DMS 273 (cell line): ENCODE measurements around the gene ADAMTS13.
"Not testable (repeated sequence)": the region's sequence is repeated elsewhere in the genome, so short reads cannot be mapped to it uniquely, and the experiment has no call there.

Experiments used
- DNase-seq: peaks from one replicate; lab custom pipeline; 2025; ENCODE audit not compliant: unreplicated experiment; lab: John Stamatoyannopoulos, UW

The ADAMTS13 gene

DNA sequence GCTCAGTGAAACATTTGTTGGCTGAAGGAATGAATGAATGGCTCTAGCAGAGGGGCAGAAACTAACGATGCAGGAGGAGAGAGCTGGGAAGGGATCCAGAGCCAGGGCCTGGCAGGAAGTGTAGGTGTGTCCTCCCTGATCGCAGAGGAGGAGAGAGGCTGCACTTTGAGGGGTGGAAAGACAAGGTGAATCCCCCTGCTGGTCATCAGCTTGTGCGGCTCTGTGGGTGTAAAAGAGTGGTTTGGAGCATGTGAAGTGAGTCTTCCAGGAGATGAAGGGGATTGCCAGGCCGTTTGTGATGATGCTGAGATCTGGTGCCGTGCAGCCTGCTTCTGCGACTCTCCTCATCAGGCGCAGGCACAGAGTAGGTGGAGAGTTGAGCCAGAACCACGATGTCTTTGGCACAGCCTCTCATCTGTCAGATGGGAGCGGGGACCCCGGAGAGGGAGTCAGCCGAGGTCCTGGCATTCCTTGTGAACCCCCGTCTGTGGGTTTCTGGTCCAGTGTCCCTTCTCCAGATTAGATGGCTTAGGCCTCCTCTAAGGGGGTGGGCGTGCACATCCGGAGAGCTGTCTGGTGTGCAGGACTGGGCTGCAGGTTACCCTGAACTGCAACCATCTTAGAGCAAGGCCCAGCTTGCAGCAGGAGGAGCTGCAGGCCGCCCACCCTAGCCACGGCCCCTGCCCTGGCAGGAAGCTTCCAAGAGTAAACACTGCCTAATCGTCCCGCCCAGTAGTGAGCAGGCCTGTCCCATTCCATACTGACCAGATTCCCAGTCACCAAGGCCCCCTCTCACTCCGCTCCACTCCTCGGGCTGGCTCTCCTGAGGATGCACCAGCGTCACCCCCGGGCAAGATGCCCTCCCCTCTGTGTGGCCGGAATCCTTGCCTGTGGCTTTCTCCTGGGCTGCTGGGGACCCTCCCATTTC lies at the start of gene ADAMTS13:
ADAMTS13 (plus strand) TSS at position 753 of the 928 bp plus-strand sequence; CDS start at position 830, 77 bp downstream.
- peak; percentile 60 for DNase-seq

DNA sequence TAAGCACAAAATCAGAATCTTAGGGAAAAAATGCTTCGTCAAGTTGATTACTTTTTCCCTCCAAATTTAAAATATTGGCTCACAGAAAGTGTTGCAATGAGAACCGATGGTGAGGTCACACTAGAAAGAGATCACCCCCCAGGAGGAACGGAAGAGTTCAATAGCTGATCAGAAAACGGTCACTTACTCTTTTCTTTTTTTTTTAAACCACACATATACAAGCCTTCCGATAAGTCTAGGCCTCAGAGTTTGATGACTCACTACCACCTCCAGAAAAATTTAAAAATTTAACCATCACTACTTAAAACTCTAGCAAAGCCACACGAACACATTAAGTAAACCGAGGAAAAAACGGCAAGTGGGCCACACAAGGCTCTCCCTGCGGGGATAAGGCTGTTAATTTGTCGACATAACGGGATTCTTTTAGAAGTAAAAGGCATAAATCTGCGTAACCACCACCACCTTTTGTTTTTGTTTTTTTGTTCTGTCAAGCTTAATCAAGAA lies 47.5 kb upstream of the ADAMTS13 start:
- DNase-seq = no peak

DNA sequence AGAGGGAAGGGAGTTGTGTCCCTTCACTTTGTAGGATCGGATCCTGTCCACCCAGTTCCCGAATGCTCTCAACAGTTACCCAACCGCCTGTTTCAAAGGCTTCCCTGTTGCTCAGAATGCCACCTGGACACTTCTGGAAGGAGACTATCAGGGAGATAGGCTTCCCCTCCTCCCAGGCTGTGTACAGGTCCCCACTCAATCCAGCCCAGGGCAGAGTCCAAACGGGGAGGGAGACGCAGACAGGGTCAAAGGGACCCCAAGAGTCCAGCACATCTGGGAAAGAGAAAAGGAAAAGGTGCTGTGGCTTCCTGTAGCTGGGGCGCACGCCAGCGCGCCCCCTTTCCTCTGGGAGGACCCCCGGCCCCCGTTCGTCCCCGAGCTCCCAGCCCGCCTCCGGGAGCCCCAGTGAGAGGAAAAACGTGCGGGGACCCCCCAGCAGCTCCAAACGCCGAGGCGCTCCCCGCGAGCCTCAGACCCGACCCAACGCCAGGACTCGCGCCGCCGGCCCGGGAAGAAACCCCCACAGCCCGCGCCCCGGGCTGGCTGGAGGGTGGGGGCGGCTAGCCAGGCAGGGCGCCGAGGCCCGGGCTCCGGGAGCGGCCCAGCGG lies 46.9 kb upstream of the ADAMTS13 start:
- DNase-seq = peak; percentile 68

DNA sequence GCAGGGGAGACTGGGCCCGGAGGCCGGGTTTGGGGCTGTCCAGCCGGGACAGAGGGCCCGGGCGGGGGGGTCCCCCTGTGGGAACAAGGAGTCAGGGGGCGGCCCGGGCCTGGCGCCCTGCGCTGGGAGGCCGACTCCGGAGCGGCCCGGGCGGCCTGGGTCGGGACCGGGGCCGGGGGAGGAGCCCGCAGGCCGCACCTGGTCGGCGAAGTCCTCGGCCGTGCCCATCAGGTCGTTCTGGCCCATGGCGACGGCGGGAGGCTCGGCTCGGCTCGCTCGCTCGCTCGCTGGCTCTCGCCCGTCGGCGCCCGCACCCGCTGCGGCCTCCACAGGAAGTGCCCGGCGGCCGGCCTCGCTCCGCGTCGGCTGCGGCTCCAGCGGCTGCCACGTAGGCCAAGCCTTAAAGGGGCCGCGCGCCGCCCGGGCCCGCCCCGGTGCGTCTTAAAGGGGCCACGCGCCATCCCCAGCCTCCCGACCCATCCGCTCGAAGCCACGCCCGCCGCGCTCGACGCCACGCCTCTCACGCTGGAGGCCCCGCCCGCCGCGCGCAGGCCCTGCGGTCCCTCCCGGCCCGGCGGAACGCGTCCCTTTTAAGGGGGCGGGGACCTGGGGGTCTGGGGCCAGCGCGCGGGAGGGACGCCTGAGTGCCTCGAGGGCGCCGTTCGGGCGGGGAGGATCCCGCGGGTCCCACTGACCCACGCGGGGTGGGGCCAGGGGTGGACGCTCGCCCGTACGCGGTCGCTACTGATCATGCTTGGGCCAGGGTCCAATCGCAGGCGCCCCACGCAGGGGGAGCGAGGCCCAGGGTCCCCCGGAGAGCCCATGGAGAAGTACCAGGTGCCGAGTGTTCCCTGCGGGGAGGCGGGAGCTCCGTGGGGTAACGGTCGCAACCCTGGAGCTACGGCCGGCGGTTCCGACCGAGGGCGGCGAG lies 46.2 kb upstream of the ADAMTS13 start, which contains the start of the genes STKLD1 and SURF4:
STKLD1 (plus strand) TSS at position 643 of the 931 bp plus-strand sequence; CDS start at position 751, 108 bp downstream.
SURF4 (minus strand) TSS at position 337 of the 931 bp plus-strand sequence; CDS start at position 246, 91 bp downstream.
- DNase-seq = peak; percentile 98

DNA sequence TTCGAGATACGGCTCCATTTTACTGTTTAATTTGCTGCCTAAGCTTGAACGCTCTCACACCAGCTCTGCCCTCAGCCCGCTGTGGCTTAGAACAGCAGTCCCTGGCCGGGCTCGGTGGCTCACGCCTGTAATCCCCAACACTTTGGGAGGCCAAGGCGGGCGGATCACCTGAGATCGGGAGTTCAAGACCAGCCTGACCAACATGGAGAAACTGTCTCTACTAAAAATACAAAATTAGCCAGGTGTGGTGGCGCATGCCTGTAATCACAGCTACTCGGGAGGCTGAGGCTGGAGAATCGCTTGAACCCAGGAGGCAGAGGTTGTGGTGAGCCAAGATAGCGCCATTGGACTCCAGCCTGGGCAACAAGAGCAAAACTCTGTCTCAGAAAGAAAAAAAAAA lies 44.9 kb upstream of the ADAMTS13 start:
- not testable (repeated sequence) for DNase-seq

DNA sequence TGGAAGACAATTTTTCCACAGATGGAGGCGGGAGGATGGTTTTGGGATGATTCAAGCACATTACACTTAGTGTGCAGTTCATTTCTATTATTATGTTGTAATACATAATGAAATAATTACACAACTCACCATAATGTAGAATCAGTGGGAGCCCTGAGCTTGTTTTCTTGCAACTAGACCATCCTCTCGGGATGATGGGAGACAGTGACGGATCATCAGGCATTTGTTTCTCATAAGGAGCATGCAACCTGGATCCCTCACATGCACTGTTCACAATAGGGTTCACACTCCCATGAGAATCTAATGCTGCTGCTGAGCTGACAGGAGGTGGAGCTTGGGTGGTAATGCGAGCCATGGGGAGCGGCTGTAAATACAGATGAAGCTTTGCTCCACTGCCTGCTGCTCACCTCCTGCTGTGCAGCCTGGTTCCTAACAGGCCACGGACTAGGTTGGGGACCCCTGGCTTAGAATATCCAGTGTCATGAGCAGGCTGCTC lies 44.4 kb upstream of the ADAMTS13 start:
- DNase-seq = peak; percentile 55

DNA sequence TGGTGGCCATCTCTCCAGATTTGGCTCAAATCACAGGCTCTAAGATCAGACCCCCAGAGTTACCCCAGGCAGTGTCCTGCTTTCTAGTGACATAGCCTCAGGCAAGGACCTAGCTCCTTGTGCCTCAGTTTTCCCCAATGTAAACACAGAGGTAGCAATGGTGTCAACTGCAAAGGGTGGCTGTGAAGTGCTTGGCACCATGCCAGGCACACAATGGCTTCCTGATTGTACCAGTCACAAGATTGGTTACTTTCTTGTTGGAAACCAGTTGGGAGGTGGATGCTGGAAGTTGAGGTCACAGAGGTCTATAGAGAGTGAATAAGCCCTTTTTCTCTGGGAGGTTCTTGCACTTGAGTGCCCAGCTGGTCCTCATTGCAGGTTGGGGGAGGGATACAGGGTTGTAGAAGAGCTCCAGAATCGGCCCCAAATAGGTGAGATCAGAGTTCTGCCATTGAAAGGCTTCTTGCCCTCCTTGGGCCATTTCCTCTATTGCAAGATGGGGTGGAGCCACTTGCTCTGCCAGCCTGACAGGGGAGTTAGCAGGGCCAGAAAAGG lies 43.7 kb upstream of the ADAMTS13 start:
- DNase-seq = no peak

DNA sequence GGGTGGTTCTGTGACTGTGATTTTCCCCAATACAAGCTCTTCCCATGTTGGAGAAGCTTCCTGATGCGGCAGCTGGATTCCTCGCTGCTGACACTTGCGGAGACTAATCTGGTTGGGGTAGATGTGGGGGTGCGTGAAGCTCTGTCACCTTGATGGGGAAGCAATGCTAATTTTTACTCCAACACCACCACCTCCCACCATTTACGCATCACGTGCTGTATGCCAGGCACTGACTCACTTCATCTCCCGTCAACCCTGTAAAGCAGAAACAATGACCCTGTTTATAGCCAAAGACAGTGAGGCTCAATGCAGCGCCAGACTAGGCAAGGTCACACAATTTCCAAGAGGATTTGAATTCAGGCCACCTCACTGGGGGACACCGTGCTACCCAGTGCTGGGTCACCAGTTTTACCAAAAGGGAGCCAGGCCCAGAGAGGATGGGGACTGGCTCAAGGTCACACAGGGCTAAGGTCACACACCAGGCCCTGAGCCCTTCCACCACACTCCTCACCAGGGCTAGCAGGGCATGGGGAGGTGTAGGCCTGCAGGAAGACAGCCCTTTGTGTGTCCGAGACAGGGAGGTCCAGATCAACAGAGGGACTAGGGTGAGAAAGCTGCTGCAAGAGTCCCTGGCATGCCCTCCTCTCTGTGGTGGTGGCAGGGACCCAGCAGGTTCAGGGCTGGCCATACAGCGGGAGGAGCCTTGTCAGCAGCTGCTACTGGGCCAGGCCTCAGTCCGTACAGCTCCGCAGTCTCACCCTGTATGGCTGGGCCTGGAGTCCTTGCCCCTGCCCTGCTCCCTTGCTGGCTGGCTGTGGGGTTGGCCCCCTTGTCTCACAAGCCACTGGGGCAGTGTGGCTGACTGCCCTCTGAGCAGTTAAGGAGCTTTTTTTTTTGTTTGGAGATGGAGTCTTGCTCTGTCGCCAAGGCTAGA lies 42.7 kb upstream of the ADAMTS13 start:
- DNase-seq = no peak

DNA sequence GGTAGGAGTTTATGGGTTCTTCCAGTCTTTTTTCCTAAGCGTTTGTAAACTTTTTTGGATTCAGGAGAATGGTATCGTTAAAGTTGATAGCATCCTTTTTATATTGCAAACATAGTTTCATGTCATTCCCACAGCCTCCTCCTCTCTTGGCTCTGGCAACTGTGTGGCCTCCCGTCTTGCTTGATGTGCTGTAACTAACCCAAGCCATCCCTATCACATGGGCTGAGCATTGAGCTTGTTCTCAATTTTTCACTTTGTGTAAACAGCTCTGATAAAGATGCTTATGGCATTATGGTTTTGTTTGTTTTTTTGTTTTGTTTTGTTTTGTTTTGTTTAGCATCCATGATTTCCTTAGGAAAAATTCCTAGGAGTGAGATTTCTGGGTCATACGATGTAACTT lies 41.4 kb upstream of the ADAMTS13 start:
- DNase-seq = no peak

DNA sequence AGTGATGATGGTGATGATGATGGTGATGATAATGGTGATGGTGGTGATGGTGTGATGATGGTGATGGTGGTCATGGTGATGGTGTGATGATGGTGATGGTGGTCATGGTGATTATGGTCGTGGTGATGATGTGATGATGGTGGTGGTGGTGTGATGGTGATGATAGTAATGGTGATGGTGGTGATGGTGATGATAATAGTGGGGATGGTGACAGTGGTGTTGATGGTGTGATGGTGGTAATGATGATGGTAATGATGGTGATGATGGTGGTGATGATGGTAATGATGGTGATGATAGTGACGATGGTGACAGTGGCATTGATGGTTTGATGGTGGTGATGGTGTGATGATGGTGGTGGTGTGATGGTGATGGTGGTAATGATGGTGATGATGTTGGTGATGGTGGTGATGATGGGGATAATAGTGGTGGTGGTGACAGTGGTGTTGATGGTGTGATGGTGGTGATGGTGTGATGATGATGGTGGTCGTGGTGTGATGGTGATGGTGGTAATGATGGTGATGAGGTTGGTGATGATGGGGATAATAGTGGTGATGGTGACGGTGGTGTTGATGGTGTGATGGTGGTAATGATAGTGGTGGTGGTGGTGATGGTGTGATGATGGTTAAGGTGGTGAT lies 39.5 kb upstream of the ADAMTS13 start:
- no peak for DNase-seq

DNA sequence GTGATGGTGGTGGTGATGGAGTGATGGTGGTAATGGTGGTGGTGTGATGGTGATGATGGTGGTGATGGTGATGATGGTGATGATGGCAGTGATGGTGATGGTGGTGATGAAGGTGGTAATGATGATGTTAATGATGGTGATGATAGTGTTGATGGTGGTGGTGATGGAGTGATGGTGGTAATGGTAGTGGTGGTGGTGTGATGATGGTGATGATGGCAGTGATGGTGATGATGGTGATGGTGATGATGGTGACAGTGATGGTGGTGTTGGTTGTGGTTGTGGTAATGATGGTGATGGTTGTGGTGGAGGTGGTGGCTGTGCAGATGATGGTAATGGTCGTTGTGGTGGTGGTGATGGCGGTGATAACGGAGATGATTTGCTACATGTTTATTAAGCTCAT lies 38.7 kb upstream of the ADAMTS13 start:
- no peak for DNase-seq

DNA sequence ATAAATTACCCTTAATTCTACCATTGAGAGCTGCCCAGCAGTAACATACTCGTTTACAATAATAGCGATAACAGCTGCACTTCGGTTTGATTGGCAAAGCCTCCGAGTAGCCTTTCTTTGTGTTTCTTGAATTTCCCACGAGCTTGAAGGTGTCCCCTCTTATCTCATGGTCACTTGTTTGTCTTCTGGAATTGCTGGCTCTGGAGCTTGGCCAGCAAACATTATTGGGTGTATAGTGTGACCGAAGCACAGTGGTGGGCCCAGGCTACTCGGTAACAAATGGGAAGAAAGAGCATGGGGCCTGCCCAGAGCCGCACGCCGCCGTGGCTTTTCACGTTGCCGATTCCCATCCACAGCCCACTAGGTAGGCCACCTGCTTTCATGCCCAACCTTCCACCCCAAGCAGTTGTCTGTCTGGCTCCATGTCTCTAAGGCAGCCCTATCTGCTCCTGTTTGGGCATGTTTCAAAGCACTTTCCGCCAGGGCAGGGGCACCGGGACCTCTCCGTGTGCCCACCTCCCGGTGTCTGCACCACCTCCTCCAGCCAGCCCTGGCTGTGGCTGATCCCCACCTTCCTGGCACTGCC lies 37.3 kb upstream of the ADAMTS13 start:
- no peak for DNase-seq

DNA sequence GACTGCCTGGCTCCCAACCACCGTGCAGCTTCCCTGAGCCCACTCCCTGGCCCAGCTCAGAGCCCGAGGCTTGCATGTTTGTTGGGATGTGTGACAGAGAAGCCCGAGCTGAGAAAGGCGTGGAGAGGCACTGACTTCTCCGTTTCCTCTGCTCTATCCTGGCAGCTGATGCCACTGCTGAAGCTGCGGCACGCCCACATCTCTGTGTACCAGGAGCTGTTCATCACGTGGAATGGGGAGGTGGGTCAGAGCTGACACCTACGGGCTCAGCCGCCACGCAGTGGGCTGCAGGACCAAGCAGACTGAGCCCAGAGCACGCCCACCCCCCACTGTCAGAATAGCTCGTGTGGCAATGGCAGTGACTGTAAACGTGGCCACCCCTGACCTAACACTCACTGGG lies 36.7 kb upstream of the ADAMTS13 start:
- no peak for DNase-seq

DNA sequence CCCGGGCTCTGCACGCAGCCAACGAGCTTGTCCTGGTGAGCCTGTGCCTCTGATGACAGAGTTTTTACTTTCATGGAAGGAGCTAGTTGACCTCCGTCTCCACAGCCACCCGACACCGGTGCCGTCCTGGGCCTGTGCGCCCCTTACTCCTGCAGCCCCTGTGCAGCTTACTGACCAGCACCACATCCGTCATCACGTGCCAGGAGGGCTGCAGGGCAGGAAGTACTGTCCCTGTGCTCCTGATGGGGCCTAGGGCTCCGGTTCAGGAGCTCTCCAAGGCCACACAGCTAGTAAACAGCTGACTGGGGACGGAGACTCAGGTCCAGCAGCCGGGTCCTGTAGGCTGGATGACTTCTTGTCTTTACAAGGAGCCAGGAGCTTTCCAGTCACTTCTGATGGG lies 35.8 kb upstream of the ADAMTS13 start:
- no peak for DNase-seq

DNA sequence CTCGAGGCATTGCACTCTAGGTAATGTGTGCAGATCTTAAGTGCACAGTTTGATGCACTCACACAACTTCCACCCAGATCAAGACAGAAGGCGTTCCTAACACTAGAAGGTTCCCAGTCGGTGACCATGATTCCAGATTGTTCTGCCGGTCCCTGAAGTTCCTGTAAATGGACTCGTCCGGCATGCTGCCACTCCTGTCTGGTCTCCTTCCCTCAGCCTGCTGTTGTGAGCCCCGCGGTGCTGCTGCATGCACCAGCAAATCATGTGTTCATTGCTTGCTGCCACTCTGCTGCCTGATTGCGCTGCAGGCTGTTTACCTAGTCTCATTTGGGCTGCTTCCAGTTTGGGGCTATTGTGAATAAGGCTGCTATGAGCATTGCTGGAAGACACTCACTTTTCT lies 34.5 kb upstream of the ADAMTS13 start:
- no peak for DNase-seq

DNA sequence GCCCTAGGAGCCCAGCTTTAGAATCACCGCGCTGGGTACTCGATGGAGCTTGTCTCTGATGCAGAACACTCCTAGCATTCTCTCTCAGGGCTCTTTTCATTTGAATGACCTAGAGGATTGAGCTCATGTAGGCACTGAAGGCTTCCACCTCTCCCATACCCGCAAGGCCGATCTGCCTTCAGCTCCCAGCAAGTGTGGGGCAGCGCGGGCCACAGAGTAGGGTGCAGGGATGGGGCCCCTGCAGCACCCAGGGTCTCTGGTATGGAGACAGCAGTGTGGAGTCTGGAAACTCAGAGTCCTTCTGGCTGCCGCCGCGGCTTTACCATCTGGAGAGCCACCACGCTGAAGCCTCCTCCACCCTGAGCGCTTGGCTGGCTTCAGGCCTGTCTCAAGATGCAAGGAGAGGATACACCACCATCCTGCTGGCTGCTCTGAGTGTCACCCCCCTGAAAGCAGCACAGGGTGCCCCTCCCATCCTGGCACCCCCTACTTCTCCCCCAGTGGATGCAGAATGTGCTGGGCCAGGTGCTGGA lies 33.1 kb upstream of the ADAMTS13 start:
- DNase-seq = no peak

DNA sequence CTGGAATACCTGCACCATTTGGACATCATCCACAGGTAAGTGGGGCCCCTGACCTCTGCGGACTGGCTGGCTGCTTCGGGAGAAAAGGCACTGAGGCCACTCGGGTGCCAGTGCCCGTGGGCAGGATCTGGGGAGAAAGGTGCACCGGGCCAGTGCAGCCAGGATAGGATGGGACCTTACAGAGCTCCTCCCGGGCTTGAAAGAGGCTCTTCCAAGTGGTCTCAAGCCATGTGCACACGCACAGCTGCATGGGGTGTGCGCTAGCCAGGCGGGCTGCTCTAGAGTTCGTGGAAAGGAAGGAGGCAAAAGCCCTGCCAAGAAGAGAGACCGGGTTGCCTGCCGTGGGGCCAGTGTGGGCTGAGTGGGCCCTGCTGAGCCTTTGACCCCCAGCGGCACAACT lies 32.6 kb upstream of the ADAMTS13 start:
- no peak for DNase-seq

DNA sequence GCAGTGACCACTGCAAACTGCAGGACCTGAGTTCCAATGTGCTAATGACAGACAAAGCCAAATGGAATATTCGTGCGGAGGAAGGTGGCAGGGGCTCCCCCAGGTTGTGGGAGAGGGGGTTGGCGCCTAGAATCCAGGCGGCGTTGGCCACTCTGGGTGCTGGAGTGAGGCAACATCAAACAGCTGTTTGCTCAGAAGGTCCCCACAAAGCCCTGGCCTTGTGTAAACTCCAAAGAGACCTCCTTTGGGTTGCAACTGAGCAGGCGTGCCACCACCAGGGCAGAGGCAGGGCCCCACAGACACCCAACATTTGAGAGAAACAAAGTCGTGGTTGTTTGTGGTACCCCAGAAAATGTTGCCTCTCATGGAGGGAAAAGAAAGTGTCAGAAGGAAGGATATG lies 31.5 kb upstream of the ADAMTS13 start:
- no peak for DNase-seq
